ENCODE measurements around the gene C4B.

The C4B gene

GRCh38 chr6:32084780-32085179, 70.2 kb downstream of the C4B start:
- no peak for DNase-seq
